Raji (cell line): ENCODE data around the gene TBC1D21.

Experiments
- POLR2A ChIP-seq: IDR thresholded peaks from 2 replicates; pipeline ENCODE4 v1.6.1; 2011; ENCODE audit warnings: low read depth, low read length, control low read depth; ENCODE audit not compliant: insufficient read depth

TBC1D21 gene

GRCh38 chr15:73908030-73908821 lies 34.9 kb downstream of the TBC1D21 start:
- TF ChIP-seq POLR2A, result no peak

DNA sequence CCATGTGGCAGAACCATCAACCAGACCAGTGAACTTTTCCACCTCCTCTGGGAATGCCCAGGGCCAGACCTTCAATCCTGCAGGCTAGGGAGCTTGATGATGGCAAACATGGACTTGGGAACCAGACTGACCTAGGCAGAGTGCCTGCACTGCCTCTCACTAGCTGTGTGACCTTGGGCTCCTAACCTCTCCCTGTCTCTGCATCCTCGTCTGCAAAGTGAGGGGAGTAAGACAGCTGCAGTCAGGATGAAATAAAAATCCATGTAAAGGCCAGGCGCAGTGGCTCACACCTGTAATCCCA lies 35.4 kb downstream of the TBC1D21 start:
- TF ChIP-seq POLR2A, result no peak

GRCh38 chr15:73909651-73910050 lies 36.3 kb downstream of the TBC1D21 start:
- TF ChIP-seq POLR2A, result no peak

DNA sequence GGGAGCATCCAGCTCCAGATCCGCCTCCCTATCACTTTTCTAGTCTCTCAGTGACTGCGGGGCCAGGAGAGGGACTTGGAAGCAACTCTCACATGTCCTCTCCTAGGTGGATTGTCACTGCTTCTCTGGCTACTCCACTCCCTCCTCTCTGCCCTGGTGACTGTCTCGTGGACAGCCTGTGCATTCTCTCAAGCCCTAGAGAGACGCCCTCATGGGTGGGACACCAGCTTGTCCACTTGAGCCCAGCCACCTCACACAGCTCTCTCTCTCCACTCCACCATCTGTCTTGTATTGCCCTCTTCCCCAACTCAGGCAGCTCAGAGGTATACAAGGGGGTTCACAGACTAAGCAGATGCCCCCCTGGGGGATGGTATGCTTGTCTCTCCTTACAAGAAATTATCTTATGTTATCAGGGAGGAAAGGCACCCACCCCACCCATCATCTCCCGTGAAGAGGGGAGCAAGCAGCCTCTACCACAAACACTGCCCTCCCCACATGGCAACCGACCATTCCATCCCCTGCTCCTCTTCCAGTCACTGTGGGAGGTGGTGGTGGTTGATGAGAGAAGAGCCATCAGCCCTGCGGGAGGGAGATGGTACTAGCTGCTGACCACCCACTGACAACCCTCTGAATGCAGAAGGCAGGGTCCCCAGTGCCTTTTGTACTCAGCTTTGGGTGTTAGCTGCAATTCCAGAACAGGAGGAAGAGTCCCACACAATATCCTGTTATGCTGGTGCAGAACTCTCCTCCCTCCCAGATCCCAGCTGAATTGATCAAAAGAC lies 37.3 kb downstream of the TBC1D21 start:
- no peak for TF ChIP-seq POLR2A

GRCh38 chr15:73912030-73912596 lies 38.7 kb downstream of the TBC1D21 start:
- TF ChIP-seq POLR2A, result no peak

GRCh38 chr15:73914145-73914544 lies 40.8 kb downstream of the TBC1D21 start:
- no peak for TF ChIP-seq POLR2A

DNA sequence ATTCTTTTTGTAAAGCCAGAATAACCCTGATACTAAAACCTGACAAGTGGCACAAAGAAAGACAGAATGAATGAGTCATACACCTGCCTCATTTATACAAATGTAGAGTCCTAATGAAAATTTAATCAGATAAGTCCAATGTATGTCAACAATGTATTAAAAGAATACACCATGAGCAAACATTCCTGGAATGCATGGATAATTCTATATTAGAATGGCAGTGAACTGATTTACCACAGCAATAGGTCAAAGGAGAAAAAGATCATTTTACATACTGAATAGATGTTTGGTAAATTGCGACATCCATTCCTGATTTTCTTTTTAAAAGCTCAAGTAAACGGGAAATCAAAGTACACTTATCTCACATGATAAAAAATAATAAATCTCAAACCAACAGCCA lies 41.7 kb downstream of the TBC1D21 start:
- TF ChIP-seq POLR2A, result no peak

DNA sequence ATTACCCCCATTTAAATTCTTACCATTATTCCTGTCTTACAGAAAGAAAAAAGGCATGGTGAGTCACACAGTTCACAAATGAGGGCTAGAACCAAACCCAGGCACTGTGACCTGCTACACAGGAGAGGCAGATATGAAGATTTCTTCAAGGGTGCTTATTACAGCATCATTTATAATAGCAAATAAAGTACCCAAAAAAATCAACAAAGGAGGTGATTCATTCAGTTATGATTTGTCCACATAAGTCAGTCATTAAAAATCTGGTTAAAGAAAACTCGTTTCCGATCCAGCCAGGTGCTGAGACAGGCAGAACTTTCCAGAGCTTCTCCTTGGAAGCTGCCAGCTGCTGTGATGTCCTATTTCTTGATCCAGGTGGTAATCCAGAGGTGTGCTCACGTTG lies 45.4 kb downstream of the TBC1D21 start:
- no peak for TF ChIP-seq POLR2A

DNA sequence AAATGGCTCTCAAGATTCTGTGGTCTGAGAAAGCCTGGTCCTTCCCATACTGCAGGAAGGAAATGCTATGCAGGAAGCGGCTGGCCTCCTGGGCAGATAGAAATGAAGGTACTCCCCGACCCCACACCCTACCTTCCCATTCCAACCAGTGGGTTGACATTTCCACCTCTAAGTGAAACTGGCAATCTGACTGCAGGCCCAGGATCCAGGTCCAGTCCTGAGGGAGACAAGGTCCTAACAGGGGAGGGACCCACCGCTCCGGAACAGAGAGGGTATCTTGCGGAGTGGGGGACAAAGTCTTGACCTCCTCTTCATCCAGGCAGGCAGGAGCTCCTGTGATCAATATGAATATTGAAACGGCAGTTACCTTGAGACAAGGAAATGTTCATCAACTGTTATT lies 46.3 kb downstream of the TBC1D21 start:
- TF ChIP-seq POLR2A, result no peak

DNA sequence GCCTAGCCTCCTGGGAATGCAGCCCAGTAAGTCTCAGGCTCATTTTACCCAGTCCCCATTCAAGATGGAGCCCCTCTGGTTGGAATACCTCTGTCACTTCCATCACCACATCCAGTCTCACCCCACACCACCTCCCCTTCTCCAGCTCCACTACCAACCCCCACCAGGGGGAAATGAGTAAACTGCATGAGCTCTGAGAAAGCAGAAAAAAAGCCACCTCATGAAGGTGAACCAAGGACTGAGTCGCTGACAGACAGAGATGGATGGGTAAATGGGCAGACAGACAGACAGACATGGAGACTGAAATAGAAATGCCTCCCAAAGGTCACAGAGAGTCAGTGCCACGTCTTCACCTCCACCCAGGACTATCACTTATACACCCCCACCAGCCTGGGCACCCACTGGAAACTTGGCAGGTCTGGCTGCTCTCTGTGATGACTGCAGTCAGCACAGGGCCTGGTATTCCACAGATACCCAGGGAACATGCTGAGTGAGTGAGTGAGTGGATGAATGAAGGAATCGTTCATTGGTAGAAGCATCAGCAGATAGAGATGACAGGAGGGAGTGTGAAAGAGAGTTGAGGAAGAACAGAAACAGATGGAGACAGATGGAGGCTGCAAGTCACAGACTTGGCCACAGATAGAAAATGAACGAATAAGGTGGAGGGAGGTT lies 48.0 kb downstream of the TBC1D21 start:
- no peak for TF ChIP-seq POLR2A

DNA sequence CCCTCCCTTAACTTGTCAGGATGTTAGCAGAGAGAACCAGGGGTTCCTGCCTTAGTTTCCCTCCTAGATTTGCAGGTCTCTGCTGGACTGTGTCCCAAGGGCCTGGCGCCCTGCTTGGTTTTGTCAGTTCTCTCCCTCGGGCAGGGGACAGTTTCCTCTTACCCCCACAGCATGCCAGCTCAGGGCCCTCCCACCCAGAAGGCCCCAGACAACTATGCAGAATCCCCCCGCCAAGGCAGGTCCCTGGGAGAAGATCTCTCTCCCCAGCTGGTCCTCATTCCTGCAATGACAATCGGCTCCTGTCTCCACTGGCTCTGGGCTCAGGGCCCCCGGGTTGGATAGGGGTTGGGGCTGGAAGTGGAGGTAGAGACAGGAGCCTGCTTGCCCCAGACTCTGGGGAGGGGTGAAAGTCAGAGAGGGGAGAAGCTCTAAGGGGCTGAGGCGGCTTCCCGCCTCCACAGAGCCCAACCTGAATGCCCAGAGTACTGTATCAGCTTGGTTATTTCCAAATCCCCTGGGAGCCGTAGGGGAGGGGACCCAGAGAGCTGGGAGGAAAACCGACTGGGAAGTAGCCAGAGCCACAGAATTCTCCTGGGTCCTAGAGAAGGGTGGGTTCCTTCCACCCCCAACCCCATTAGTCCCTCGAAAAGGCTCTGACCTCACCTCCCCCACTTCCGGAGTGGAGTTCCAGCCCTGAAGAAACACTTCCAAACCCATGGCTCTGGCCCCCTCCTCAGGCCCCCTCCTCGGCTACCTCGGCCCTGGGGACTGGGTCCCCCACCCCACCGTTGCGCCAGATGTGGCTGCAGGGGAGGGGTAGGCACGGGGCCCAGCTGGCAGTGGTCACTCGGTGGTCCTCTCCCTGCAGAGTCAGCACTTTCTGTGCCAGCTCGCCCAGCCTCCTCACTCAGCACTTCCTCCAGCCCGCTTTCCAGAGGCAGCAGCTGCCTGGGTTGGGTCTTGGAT lies 49.1 kb downstream of the TBC1D21 start:
- no peak for TF ChIP-seq POLR2A

DNA sequence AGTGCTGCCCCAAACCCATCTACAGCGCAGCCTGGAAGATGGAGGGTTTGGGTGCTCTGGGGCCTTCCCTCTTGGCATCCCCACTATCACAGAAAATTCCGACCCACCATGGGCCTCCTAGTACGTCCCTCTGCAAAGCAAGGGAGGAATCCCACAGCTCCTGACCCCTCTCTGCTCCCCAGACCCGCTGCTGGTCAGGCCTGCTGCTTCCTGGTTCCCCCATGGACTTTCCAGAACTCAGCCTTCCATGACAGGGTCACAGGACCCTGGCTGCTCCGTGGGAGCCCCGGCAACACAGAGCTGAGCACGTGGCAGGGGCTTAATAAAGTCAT lies 49.8 kb downstream of the TBC1D21 start:
- no peak for TF ChIP-seq POLR2A

- TF ChIP-seq POLR2A, result no peak
Observed at GRCh38 chr15:73923488-73924164, 50.3 kb downstream of the TBC1D21 start.
